Measurements from ENCODE around the gene BPTF. TPM values are rescaled to one million over a fixed set of nuclear protein-coding genes. Genes with fewer than 3 reads are reported as not detected.

The BPTF gene, protein sequence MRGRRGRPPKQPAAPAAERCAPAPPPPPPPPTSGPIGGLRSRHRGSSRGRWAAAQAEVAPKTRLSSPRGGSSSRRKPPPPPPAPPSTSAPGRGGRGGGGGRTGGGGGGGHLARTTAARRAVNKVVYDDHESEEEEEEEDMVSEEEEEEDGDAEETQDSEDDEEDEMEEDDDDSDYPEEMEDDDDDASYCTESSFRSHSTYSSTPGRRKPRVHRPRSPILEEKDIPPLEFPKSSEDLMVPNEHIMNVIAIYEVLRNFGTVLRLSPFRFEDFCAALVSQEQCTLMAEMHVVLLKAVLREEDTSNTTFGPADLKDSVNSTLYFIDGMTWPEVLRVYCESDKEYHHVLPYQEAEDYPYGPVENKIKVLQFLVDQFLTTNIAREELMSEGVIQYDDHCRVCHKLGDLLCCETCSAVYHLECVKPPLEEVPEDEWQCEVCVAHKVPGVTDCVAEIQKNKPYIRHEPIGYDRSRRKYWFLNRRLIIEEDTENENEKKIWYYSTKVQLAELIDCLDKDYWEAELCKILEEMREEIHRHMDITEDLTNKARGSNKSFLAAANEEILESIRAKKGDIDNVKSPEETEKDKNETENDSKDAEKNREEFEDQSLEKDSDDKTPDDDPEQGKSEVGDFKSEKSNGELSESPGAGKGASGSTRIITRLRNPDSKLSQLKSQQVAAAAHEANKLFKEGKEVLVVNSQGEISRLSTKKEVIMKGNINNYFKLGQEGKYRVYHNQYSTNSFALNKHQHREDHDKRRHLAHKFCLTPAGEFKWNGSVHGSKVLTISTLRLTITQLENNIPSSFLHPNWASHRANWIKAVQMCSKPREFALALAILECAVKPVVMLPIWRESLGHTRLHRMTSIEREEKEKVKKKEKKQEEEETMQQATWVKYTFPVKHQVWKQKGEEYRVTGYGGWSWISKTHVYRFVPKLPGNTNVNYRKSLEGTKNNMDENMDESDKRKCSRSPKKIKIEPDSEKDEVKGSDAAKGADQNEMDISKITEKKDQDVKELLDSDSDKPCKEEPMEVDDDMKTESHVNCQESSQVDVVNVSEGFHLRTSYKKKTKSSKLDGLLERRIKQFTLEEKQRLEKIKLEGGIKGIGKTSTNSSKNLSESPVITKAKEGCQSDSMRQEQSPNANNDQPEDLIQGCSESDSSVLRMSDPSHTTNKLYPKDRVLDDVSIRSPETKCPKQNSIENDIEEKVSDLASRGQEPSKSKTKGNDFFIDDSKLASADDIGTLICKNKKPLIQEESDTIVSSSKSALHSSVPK (N-terminal part only)
- polyA plus RNA-seq (2013): 42.2 and 45.2 TPM in 2 replicates

DNA sequence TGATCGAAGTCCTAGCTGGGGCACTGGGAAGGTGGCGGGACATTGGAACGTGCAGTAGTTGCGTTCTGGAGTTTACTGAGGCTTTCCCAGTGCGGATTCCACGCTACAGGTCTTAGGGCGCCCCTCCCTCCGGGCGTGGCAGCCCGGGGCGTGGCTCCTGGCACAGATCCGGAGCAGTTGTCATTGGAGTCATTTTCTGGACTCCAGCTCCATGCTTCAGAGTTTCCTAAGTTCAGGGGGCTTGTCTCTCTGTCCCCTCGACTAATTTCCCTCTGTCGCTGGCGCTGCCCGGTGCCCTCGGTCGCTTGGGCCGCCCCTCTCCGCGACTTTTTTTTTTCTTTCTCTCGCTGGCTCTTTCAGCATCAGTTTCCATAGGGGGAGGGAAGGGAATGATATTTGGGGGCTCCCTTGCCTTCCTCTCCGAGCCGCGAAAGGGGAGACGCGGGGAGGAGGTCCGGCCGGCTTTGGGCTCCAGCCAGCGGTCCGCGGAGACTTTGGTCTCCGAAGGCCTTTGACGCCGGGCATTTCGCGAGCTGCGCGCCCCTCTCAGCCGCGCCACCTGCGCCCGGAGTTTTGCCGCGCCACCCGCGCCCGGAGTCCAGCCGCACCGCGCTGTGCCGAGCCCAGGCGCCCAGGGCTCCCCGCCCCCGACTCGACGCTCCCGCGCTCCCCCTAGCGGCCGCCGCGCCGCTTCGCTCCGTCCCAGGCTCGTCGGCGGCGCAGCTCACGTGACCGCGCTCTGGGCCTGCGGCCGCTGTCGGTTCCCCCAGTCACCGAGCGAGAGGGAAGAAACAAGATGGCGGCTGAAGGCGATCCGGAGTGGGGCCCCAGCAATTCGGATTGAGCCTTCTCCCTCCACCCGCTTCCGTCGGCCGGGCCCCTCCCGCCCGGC lies at the start of gene BPTF:
BPTF (plus strand) TSS at position 769 of the 892 bp plus-strand sequence. CDS start 222 bp downstream, outside the sequence.
- no CpG with 5 or more reads among the region's 88 CpGs for WGBS (ENCODE audit: extremely low coverage, insufficient coverage, insufficient read length)
- H4K12ac ChIP-seq (ENCODE audit: low read depth, low read length): peak within 1 kb of the TSS; percentile 68
- no peaks in the 10 kb centered on the region for H3K4me1 ChIP-seq (ENCODE audit: control insufficient read depth in 1 of 2, insufficient read depth in 2 of 2, low read length in 2 of 2)
- peak within 1 kb of the TSS; percentile 68 for H2BK120ac ChIP-seq (ENCODE audit: insufficient read depth, low read length, poor library complexity)
- peak within 1 kb of the TSS; percentile 92 for H2AFZ ChIP-seq (ENCODE audit: insufficient read depth, low read length, poor library complexity)
- no peaks in the 10 kb centered on the region for H3K9me3 ChIP-seq (ENCODE audit: insufficient read depth, low read depth, low read length)
- H4K8ac ChIP-seq (ENCODE audit: low read depth, low read length): peak within 1 kb of the TSS; percentile 92
- H3K36me3 ChIP-seq (ENCODE audit: control insufficient read depth in 1 of 2, insufficient read depth in 2 of 2, low read length in 2 of 2): no peaks in the 10 kb centered on the region
- peaks cover 3% of the 10 kb centered on the region for H3K79me1 ChIP-seq (ENCODE audit: low read length)
- DNase-seq: peak; percentile 92 to 96
- peak within 1 kb of the TSS; percentile 64 for H2AK5ac ChIP-seq (ENCODE audit: low read length)
- no peaks in the 10 kb centered on the region for H3K27me3 ChIP-seq (ENCODE audit: insufficient read depth, low read length)
- peak within 1 kb of the TSS; percentile 49 for H2BK5ac ChIP-seq (ENCODE audit: low read depth, low read length, poor library complexity)
- peak within 1 kb of the TSS; percentile 85 for H3K9ac ChIP-seq (ENCODE audit: low read length)
- no peak within 1 kb of the TSS for H3K23ac ChIP-seq (ENCODE audit: low read length)
- peak within 1 kb of the TSS; percentile 18 for H2BK12ac ChIP-seq (ENCODE audit: low read length)
- H3K18ac ChIP-seq (ENCODE audit: low read length): peak within 1 kb of the TSS; percentile 88
- H3K4me3 ChIP-seq (ENCODE audit: low read depth, low read length): peak within 1 kb of the TSS; percentile 94
- H3K4ac ChIP-seq (ENCODE audit: low read depth, low read length): peak within 1 kb of the TSS; percentile 96
- peak within 1 kb of the TSS; percentile 95 for H3K4me2 ChIP-seq (ENCODE audit: low read length)
- peak within 1 kb of the TSS; percentile 88 for H4K91ac ChIP-seq (ENCODE audit: low read depth, low read length)
- peaks cover 8% of the 10 kb centered on the region for H3K79me2 ChIP-seq (ENCODE audit: control insufficient read depth, insufficient read depth, low read length, poor library complexity)
- H3K14ac ChIP-seq (ENCODE audit: low read length): peak within 1 kb of the TSS; percentile 90
- peak within 1 kb of the TSS; percentile 56 for H3K27ac ChIP-seq (ENCODE audit: low read depth, low read length)

GRCh38 chr17:67779098-67779672 lies 46.1 kb upstream of the BPTF start:
- no peaks in the 10 kb centered on the region for H3K4me1 ChIP-seq (ENCODE audit: control insufficient read depth in 1 of 2, insufficient read depth in 2 of 2, low read length in 2 of 2)
- no peak overlapping the region for H3K4me2 ChIP-seq (ENCODE audit: low read length)
- H3K23ac ChIP-seq (ENCODE audit: low read length): no peak overlapping the region
- H3K79me1 ChIP-seq (ENCODE audit: low read length): no peaks in the 10 kb centered on the region
- no peak overlapping the region for H4K8ac ChIP-seq (ENCODE audit: low read depth, low read length)
- no peak overlapping the region for H3K18ac ChIP-seq (ENCODE audit: low read length)
- no peak overlapping the region for H3K4ac ChIP-seq (ENCODE audit: low read depth, low read length)
- H3K36me3 ChIP-seq (ENCODE audit: control insufficient read depth in 1 of 2, insufficient read depth in 2 of 2, low read length in 2 of 2): no peaks in the 10 kb centered on the region
- no peaks in the 10 kb centered on the region for H3K9me3 ChIP-seq (ENCODE audit: insufficient read depth, low read depth, low read length)
- H3K79me2 ChIP-seq (ENCODE audit: control insufficient read depth, insufficient read depth, low read length, poor library complexity): no peaks in the 10 kb centered on the region
- no peak overlapping the region for H2BK12ac ChIP-seq (ENCODE audit: low read length)
- H4K91ac ChIP-seq (ENCODE audit: low read depth, low read length): no peak overlapping the region
- no peak overlapping the region for H2AK5ac ChIP-seq (ENCODE audit: low read length)
- peak in 1 of 2 donors; percentile 71 for DNase-seq
- H3K4me3 ChIP-seq (ENCODE audit: low read depth, low read length): no peak overlapping the region
- no peaks in the 10 kb centered on the region for H3K27me3 ChIP-seq (ENCODE audit: insufficient read depth, low read length)
- no peak overlapping the region for H3K14ac ChIP-seq (ENCODE audit: low read length)
- no CpG with 5 or more reads among the region's 13 CpGs for WGBS (ENCODE audit: extremely low coverage, insufficient coverage, insufficient read length)
- H3K9ac ChIP-seq (ENCODE audit: low read length): no peak overlapping the region
- no peak overlapping the region for H2BK5ac ChIP-seq (ENCODE audit: low read depth, low read length, poor library complexity)
- no peak overlapping the region for H2AFZ ChIP-seq (ENCODE audit: insufficient read depth, low read length, poor library complexity)
- H4K12ac ChIP-seq (ENCODE audit: low read depth, low read length): no peak overlapping the region
- no peak overlapping the region for H3K27ac ChIP-seq (ENCODE audit: low read depth, low read length)
- H2BK120ac ChIP-seq (ENCODE audit: insufficient read depth, low read length, poor library complexity): no peak overlapping the region

DNA sequence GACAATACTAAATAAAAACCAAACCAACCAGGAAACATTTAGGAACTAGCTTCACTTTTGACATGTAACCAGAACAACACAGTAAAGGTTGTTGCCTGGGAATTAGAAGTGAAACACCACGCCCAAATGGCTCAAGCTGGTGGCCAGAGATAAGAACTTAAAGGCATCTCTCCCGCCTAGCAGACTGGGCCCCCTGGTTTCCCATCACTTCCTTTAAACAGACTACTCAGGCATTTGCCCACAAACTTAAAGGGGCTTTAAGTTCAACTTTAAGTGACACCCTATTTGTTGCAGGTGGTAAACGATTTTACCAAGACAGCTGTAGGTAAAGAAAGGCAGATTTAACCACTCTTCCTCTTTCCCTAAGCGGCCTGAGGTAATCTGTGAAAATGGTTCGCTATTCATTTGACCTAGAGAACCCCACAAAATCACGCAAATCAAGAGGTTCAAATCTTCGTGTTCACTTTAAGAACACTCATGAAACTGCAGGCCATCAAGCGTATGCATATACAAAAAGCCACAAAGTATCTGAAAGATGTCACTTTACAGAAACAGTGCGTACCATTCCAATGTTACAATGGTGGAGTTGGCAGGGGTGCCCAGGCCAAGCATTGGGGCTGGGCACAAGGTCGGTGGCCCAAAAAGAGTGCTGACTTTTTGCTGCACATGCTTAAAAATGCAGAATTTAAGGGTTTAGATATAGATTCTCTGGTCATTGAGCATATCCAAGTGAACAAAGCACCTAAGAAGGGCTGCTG lies 40.8 kb upstream of the BPTF start:
- no peaks in the 10 kb centered on the region for H3K79me2 ChIP-seq (ENCODE audit: control insufficient read depth, insufficient read depth, low read length, poor library complexity)
- no peak overlapping the region for H3K4me2 ChIP-seq (ENCODE audit: low read length)
- H3K4ac ChIP-seq (ENCODE audit: low read depth, low read length): no peak overlapping the region
- no peak overlapping the region for H2BK12ac ChIP-seq (ENCODE audit: low read length)
- H3K23ac ChIP-seq (ENCODE audit: low read length): no peak overlapping the region
- no peak overlapping the region for H2BK5ac ChIP-seq (ENCODE audit: low read depth, low read length, poor library complexity)
- DNase-seq: no peak
- no peak overlapping the region for H3K9ac ChIP-seq (ENCODE audit: low read length)
- H3K36me3 ChIP-seq (ENCODE audit: control insufficient read depth in 1 of 2, insufficient read depth in 2 of 2, low read length in 2 of 2): no peaks in the 10 kb centered on the region
- H4K8ac ChIP-seq (ENCODE audit: low read depth, low read length): no peak overlapping the region
- H3K14ac ChIP-seq (ENCODE audit: low read length): no peak overlapping the region
- no peak overlapping the region for H3K4me3 ChIP-seq (ENCODE audit: low read depth, low read length)
- no peaks in the 10 kb centered on the region for H3K27me3 ChIP-seq (ENCODE audit: insufficient read depth, low read length)
- no peaks in the 10 kb centered on the region for H3K9me3 ChIP-seq (ENCODE audit: insufficient read depth, low read depth, low read length)
- no peak overlapping the region for H2BK120ac ChIP-seq (ENCODE audit: insufficient read depth, low read length, poor library complexity)
- no CpG with 5 or more reads among the region's 10 CpGs for WGBS (ENCODE audit: extremely low coverage, insufficient coverage, insufficient read length)
- H4K12ac ChIP-seq (ENCODE audit: low read depth, low read length): no peak overlapping the region
- no peak overlapping the region for H4K91ac ChIP-seq (ENCODE audit: low read depth, low read length)
- H3K79me1 ChIP-seq (ENCODE audit: low read length): no peaks in the 10 kb centered on the region
- no peak overlapping the region for H3K27ac ChIP-seq (ENCODE audit: low read depth, low read length)
- no peak overlapping the region for H3K18ac ChIP-seq (ENCODE audit: low read length)
- H2AK5ac ChIP-seq (ENCODE audit: low read length): no peak overlapping the region
- no peaks in the 10 kb centered on the region for H3K4me1 ChIP-seq (ENCODE audit: control insufficient read depth in 1 of 2, insufficient read depth in 2 of 2, low read length in 2 of 2)
- H2AFZ ChIP-seq (ENCODE audit: insufficient read depth, low read length, poor library complexity): no peak overlapping the region

Data from trophoblast cell (in vitro differentiated cells and primary cell).